ENCODE measurements around the gene MTA2.

DNA sequence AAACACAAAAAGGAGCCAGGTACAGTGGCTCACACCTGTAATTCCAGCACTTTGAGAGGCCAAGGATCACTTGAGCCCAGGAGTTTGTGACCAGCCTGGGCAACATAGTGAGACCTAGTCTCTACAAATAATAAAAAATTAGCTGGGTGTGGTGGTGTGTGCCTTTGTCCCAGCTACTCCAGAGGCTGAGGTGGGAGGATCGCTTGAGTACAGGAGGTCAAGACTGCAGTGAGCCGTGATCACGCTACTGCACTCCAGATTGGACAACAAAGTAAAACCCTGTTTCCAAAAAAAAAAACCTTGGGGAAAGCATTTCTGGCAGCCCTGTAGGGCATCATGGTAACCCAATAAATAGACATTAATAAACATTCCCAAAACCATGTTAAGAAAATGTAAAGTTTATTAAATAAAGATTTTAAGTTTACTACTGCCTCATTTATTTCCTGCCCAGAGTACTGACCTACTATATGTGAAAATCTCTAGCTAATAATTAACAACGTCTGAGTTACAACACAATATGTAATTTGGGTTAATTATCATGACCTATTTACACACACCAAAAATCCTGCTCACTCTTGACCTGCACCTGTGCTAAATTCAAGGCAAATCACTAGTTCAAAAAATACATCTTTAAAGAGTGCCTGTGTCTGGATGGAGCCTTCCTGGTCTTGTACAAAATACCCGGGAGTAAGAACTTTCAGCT lies 36.4 kb downstream of the MTA2 start:
- TF ChIP-seq EZH2 (IDR thresholded peaks at IDR 0.05; ENCODE audit: borderline replicate concordance, low read depth, low read length, poor library complexity, severe bottlenecking), result no peak
- TF ChIP-seq, protein P1, sequence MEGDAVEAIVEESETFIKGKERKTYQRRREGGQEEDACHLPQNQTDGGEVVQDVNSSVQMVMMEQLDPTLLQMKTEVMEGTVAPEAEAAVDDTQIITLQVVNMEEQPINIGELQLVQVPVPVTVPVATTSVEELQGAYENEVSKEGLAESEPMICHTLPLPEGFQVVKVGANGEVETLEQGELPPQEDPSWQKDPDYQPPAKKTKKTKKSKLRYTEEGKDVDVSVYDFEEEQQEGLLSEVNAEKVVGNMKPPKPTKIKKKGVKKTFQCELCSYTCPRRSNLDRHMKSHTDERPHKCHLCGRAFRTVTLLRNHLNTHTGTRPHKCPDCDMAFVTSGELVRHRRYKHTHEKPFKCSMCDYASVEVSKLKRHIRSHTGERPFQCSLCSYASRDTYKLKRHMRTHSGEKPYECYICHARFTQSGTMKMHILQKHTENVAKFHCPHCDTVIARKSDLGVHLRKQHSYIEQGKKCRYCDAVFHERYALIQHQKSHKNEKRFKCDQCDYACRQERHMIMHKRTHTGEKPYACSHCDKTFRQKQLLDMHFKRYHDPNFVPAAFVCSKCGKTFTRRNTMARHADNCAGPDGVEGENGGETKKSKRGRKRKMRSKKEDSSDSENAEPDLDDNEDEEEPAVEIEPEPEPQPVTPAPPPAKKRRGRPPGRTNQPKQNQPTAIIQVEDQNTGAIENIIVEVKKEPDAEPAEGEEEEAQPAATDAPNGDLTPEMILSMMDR (conservative IDR thresholded peaks at IDR 0.05; ENCODE audit: low read depth, low read length), result no peak

Measured in A673 (cell line).